SKM-1 treated with dmso at 0.1 percent for 144 hours (cell line): ENCODE results near the gene BRME1.
A peak's percentile ranks its signal among the peaks of the same experiment; 100 is the strongest.
"Not testable (repeated sequence)": the region's sequence is repeated elsewhere in the genome, so short reads cannot be mapped to it uniquely, and the experiment has no call there.

Experiments
- DNase-seq: peaks from one replicate; lab custom pipeline; 2025; ENCODE audit not compliant: unreplicated experiment; lab: John Stamatoyannopoulos, UW

The BRME1 gene

GRCh38 chr19:13926715-13927114, 20.8 kb upstream of the BRME1 start:
- DNase-seq = peak; percentile 14

GRCh38 chr19:13926010-13926409, 20.1 kb upstream of the BRME1 start:
- no peak for DNase-seq

DNA sequence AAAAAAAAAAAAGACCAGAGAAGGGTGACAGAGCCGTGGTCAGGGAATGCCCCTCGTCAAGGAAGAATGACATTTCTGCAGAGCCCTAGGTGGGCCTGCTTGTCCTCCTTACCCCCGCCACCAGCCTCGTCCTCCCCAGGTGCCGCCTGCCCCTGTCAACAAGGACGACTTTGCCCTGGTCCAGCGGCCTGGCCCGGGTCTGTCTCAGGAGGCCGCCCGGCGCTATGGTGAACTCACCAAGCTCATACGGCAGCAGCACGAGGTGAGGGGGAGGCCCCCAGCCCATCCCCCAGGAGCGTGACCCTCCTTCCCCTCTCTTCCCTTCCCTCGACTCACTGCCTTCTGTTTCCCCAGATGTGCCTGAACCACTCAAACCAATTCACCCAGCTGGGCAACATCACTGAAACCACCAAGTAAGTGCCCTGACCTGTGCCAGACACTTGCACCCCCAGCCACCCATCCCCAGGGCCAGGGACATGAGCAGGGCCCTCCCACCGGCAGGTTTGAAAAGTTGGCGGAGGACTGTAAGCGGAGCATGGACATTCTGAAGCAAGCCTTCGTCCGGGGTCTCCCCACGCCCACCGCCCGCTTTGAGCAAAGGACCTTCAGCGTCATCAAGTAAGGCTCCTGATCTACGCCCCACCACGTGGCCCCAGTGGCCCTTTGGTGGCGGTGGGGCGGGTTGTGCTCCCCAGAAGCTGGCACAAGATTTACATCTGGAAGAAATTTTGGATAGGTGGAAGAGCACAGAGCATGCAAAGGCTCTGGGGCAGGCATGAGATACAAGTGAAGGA, 17.5 kb upstream of the BRME1 start:
- DNase-seq = no peak

DNA sequence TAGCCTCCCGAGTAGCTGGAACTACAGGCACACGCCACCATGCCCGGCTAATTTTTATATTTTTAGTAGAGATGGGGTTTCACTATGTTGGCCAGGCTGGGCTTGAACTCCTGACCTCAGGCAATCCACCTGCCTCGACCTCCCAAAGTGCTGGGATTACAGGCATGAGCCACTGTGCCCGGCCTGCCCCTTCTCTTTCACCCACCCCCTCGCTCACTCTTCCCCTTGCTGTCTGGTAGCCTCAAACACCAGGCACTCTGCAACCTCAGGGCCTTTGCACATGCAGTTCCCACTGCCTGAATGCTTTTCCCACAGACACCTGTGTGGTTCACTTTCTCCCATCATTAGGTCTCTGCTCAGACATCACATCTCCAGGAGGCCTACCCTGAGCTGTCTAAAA, 16.2 kb upstream of the BRME1 start:
- DNase-seq = not testable (repeated sequence)

- peak; percentile 41 for DNase-seq
Observed at GRCh38 chr19:13920940-13921747, 15.2 kb upstream of the BRME1 start.

DNA sequence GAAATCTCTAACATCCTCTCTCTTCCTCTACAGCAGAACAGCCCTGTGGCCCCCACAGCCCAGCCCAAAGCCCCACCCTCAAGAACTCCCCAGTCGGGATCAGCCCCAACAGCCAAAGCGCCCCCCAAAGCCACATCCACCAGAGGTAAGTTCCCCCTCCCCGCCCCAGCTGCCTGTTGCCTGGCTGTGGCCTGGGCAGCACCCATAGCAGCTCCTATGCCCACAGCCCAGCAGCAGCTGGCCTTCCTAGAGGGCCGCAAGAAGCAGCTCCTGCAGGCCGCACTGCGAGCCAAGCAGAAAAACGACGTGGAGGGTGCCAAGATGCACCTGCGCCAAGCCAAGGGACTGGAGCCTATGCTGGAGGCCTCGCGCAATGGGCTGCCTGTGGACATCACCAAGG, 14.6 kb upstream of the BRME1 start:
- no peak for DNase-seq

- no peak for DNase-seq
Observed at GRCh38 chr19:13918726-13919411, 13.0 kb upstream of the BRME1 start.

- no peak for DNase-seq
Observed at GRCh38 chr19:13917888-13918406, 12.0 kb upstream of the BRME1 start.

DNA sequence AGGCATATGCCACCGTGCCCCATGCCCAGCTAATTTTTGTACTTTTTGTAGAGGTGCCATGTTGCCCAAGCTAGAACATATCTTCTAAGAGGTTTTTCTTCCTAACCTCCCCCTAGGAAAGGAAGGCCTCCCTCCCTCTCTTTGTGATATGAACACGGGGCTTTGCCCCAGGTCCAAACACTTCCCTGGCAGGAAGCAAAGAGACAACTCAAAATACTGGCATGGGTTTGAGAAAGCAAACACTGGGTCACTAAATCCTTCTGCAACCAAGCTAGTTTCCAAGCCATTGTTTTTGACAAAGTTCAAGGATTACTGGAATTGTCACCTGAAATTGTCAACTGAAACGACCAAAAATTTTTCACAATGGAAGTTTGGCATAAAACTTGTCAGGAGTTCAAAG, 8.9 kb upstream of the BRME1 start:
- DNase-seq = no peak

GRCh38 chr19:13913352-13913751, 7.4 kb upstream of the BRME1 start:
- DNase-seq = no peak

DNA sequence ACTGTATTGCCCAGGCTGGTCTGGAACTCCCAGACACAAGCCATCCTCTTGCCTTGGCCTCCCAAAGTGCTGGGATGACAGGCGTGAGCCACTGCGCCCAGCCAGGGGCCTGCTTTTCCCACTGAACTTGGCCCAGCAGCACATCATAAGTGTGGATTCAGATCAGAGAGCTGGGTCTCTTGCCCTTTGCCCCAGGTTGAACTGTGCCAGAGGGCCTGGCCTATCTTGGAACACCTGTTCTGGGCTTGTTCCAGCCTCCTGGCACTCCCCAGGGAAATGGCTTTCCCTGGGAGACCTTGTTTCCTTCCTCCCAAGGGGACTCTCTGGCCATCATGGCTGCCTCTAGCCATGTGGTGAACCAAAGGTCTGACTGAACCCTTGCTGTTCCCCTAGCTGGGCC, 3.5 kb upstream of the BRME1 start:
- no peak for DNase-seq

DNA sequence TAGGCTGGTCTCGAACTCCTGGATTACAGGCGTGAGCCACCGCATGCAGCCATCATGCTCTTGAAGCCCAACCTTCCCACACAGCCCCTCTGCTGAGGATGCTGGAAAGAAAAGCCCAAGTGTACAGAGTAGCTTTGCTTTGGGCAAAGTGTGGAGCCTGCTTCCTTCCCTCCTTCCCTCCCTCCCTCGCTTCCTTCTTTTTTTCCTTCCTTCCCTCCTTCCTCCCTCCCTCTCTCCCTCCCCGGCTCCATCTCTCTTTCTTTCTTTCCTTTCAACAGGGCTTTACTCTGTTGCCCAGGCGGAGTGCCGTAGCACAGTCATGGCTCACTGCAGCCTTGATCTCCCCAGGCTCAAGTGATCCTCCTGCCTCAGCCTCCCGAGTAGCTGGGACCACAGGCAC, 2.8 kb upstream of the BRME1 start:
- DNase-seq = no peak

GRCh38 chr19:13906910-13907309, 993 bp upstream of the BRME1 start:
- no peak for DNase-seq

GRCh38 chr19:13906521-13906904, 596 bp upstream of the BRME1 start:
- DNase-seq = no peak

DNA sequence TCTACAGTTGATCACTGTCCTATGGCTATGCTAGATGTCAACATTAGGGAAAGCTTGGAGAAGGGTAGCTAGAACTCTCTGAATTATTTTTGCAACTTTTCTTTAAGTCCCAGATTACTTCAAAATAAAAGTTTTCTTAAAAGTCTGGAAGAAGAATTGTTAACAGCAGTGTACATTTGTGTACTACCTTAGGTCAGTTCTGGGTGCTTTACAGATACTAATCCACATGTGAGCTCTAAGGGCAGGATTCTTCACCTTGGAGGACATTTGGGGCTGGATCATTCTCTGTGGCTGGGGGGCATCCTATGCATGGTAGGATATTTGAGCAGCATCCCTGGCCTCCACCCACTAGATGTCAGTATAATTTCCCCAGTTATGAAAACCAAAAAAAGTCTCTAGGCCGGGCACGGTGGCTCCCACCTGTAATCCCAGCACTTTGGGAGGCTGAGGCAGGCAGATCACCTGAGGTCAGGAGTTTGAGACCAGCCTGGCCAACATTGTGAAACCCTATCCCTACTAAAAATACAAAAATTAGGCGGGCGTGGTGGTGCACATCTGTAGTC, 2.8 kb downstream of the BRME1 start:
- peak; percentile 12 for DNase-seq

GRCh38 chr19:13899912-13900584, 5.9 kb downstream of the BRME1 start:
- no peak for DNase-seq

DNA sequence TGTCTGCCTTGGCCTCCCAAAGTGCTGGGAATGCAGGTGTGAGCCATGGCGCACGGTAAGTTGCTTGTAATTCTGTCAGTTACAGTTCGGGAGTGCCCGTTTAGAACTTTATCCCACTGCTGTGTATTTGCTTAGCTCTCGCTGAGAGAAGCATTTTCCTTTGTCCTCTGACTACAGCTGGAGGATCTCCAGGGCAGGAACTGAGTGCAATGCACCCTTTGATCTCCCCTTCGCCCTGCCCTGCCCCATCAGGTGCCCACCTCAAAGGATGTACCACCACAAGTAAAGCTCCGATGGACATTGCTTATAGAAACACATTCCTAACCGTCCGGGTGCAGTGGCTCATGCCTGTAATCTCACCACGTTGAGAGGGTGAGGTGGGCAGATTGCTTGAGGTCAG, 6.5 kb downstream of the BRME1 start:
- DNase-seq = no peak

- DNase-seq = no peak
Observed at GRCh38 chr19:13896227-13896626, 9.7 kb downstream of the BRME1 start.

DNA sequence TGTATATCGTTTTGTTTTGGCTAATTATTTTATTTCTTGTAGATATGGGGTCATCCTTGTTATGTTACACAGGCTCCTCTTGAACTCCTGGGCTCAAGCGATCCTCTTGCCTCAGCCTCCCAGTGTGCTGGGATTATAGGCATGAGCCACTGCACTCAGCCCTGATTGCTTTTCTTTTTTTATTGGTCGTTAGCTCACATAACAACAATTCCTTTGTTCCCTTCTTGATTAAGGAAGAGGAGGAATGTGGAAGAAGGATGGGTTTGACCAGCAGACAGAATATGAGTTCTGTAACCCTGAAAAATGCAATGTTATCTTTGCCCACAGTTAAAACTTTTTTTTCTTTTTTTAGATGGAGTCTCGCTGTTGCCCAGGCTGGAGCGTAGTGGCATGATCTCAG, 11.4 kb downstream of the BRME1 start:
- no peak for DNase-seq

- DNase-seq = no peak
Observed at GRCh38 chr19:13892870-13893269, 13.0 kb downstream of the BRME1 start.

- DNase-seq = no peak
Observed at GRCh38 chr19:13890136-13890535, 15.8 kb downstream of the BRME1 start.
